GM19025 (cell line): ENCODE measurements around the gene DCUN1D3.
A peak's percentile ranks its signal among the peaks of the same experiment; 100 is the strongest.

Experiments
- ATAC-seq: cut with Tn5 transposase; IDR thresholded peaks from one replicate; pipeline ENCODE4 v1.9.1; 2021; ENCODE audit warnings: mild to moderate bottlenecking, low read depth, moderate library complexity; ENCODE audit not compliant: unreplicated experiment

DCUN1D3 gene

GRCh38 chr16:20897253-20897897 lies 2.8 kb downstream of the DCUN1D3 start:
- ATAC-seq: no peak

GRCh38 chr16:20894388-20894787 lies 5.8 kb downstream of the DCUN1D3 start:
- ATAC-seq: no peak

- no peak for ATAC-seq
These were observed 10.4 kb downstream of the DCUN1D3 start for GRCh38 chr16:20889625-20890275.

GRCh38 chr16:20887207-20887606 lies 13.0 kb downstream of the DCUN1D3 start:
- ATAC-seq: no peak

GRCh38 chr16:20886320-20886719 lies 13.8 kb downstream of the DCUN1D3 start:
- ATAC-seq: no peak

GRCh38 chr16:20884240-20884556 lies 16.0 kb downstream of the DCUN1D3 start:
- ATAC-seq: no peak

GRCh38 chr16:20883554-20884239 lies 16.5 kb downstream of the DCUN1D3 start:
- ATAC-seq: no peak

- no peak for ATAC-seq
These were observed 18.7 kb downstream of the DCUN1D3 start for GRCh38 chr16:20881503-20881878.

- ATAC-seq: no peak
These were observed 19.2 kb downstream of the DCUN1D3 start for GRCh38 chr16:20880867-20881502.

GRCh38 chr16:20879175-20880040 lies 20.8 kb downstream of the DCUN1D3 start:
- no peak for ATAC-seq

- no peak for ATAC-seq
These were observed 21.4 kb downstream of the DCUN1D3 start for GRCh38 chr16:20878682-20879147.

- ATAC-seq: no peak
These were observed 24.9 kb downstream of the DCUN1D3 start for GRCh38 chr16:20875355-20875650.

GRCh38 chr16:20874088-20874581 lies 26.0 kb downstream of the DCUN1D3 start:
- peak; percentile 5 for ATAC-seq

- ATAC-seq: no peak
These were observed 26.8 kb downstream of the DCUN1D3 start for GRCh38 chr16:20873331-20873730.

- ATAC-seq: no peak
These were observed 28.0 kb downstream of the DCUN1D3 start for GRCh38 chr16:20871941-20872815.

GRCh38 chr16:20871258-20871657 lies 28.9 kb downstream of the DCUN1D3 start:
- ATAC-seq: no peak

- no peak for ATAC-seq
These were observed 29.9 kb downstream of the DCUN1D3 start for GRCh38 chr16:20870122-20870820.

GRCh38 chr16:20868890-20869289 lies 31.3 kb downstream of the DCUN1D3 start:
- no peak for ATAC-seq

GRCh38 chr16:20867585-20867984 lies 32.6 kb downstream of the DCUN1D3 start:
- no peak for ATAC-seq
